SU-DHL-6 (cell line): ENCODE data around the gene RAB11FIP2.

ENCODE experiments used
- H2AFZ ChIP-seq: fragments of 200-600 bp; sonication (generic); 2 replicates; pipeline ENCODE4 v1.6.1; 2014; ENCODE audit warnings: low read depth, mild to moderate bottlenecking, moderate library complexity, mixed read lengths, antibody characterized with exemption, low read length; ENCODE audit not compliant: severe bottlenecking
- H3F3A ChIP-seq: fragments of 200-600 bp; shearing (Covaris generic); 2 replicates; pipeline ENCODE4 v1.6.0; 2016; ENCODE audit warnings: antibody characterized with exemption, mild to moderate bottlenecking; ENCODE audit not compliant: insufficient read depth
- H3K27ac ChIP-seq: fragments of 200-600 bp; sonication (generic); 2 replicates; pipeline ENCODE4 v1.5.1; 2016; ENCODE audit warnings: low read depth, mild to moderate bottlenecking, low read length, moderate library complexity, mixed read lengths
- H3K27me3 ChIP-seq: fragments of 200-600 bp; sonication (generic), shearing (Covaris generic); 2 replicates; pipeline ENCODE4 v1.6.0; 2014; ENCODE audit warnings: mild to moderate bottlenecking, low read length
- H3K36me3 ChIP-seq: fragments of 200-600 bp; sonication (generic); 2 replicates; pipeline ENCODE4 v1.6.1; 2014; ENCODE audit warnings: mild to moderate bottlenecking, low read length, mixed read lengths
- H3K4me2 ChIP-seq: fragments of 300-600, 200-600 bp; shearing (Covaris generic), sonication (generic); 2 replicates; pipeline ENCODE4 v1.6.0; 2014; ENCODE audit warnings: low read length, low read depth, mild to moderate bottlenecking; ENCODE audit not compliant: poor library complexity, severe bottlenecking
- H3K4me3 ChIP-seq: fragments of 200-600 bp; sonication (generic); 2 replicates; pipeline ENCODE4 v1.5.1; 2014; ENCODE audit warnings: antibody characterized with exemption, low read length, mild to moderate bottlenecking, mixed read lengths; ENCODE audit not compliant: insufficient read depth, poor library complexity, severe bottlenecking
- H3K79me2 ChIP-seq: fragments of 200-600 bp; sonication (generic); 2 replicates; pipeline ENCODE4 v1.6.1; 2014; ENCODE audit warnings: mild to moderate bottlenecking, low read length, moderate library complexity; ENCODE audit not compliant: insufficient read depth
- H3K9ac ChIP-seq: fragments of 200-600 bp; sonication (generic); 2 replicates; pipeline ENCODE4 v1.7.0; 2014; ENCODE audit warnings: mild to moderate bottlenecking, low read length
- H3K9me2 ChIP-seq: fragments of 200-600 bp; sonication (generic); replicated peaks from 2 replicates; pipeline ENCODE4 v1.6.1; 2014; ENCODE audit warnings: low read length; ENCODE audit not compliant: insufficient read depth
- H3K9me3 ChIP-seq: fragments of 200-600 bp; sonication (generic); 2 replicates; pipeline ENCODE4 v1.6.1; 2014; ENCODE audit warnings: low read length, mixed read lengths; ENCODE audit not compliant: insufficient read depth
- H4K20me1 ChIP-seq: fragments of 200-600 bp; sonication (generic); 2 replicates; pipeline ENCODE4 v1.6.1; 2014; ENCODE audit warnings: low read depth, mild to moderate bottlenecking, antibody characterized with exemption, low read length, moderate library complexity, mixed read lengths
- EZH2phosphoT487 ChIP-seq: fragments of 200-600 bp; sonication (generic), shearing (Covaris generic); conservative IDR thresholded peaks from 2 replicates; pipeline ENCODE4 v1.6.1; 2018; ENCODE audit warnings: mild to moderate bottlenecking, antibody characterized with exemption, low read length, moderate library complexity, mixed read lengths
- TF ChIP-seq, protein P1 (sequence below): fragments of 200-600 bp; sonication (generic); IDR thresholded peaks from one replicate; pipeline ENCODE4 v1.5.1; 2017; ENCODE audit warnings: antibody characterized with exemption, mild to moderate bottlenecking, low read length, moderate library complexity; ENCODE audit not compliant: insufficient read depth, poor library complexity, severe bottlenecking

Gene RAB11FIP2

GRCh38 chr10:118042336-118042735, 4.4 kb downstream of the RAB11FIP2 start:
- Histone ChIP-seq H3F3A (0 out of 2 replicates have a peak, but pooled peaks cover 3% of the 10 kb centered on the region), H3K27me3 (no peaks in the 10 kb centered on the region), H3K9me2 (no peaks in the 10 kb centered on the region), H3K27ac (no peak overlapping the region), H3K4me2 (peak overlapping the region; percentile 93), H4K20me1 (no peaks in the 10 kb centered on the region; the same call in none of the 2 replicates), H2AFZ (no peak overlapping the region), H3K36me3 (no peaks in the 10 kb centered on the region), H3K79me2 (peaks cover 39% of the 10 kb centered on the region), H3K4me3 (no peak overlapping the region), H3K9ac (no peak overlapping the region), H3K9me3 (no peaks in the 10 kb centered on the region)
- TF ChIP-seq EZH2phosphoT487: no peak
- TF ChIP-seq, protein P1, sequence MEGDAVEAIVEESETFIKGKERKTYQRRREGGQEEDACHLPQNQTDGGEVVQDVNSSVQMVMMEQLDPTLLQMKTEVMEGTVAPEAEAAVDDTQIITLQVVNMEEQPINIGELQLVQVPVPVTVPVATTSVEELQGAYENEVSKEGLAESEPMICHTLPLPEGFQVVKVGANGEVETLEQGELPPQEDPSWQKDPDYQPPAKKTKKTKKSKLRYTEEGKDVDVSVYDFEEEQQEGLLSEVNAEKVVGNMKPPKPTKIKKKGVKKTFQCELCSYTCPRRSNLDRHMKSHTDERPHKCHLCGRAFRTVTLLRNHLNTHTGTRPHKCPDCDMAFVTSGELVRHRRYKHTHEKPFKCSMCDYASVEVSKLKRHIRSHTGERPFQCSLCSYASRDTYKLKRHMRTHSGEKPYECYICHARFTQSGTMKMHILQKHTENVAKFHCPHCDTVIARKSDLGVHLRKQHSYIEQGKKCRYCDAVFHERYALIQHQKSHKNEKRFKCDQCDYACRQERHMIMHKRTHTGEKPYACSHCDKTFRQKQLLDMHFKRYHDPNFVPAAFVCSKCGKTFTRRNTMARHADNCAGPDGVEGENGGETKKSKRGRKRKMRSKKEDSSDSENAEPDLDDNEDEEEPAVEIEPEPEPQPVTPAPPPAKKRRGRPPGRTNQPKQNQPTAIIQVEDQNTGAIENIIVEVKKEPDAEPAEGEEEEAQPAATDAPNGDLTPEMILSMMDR: no peak

DNA sequence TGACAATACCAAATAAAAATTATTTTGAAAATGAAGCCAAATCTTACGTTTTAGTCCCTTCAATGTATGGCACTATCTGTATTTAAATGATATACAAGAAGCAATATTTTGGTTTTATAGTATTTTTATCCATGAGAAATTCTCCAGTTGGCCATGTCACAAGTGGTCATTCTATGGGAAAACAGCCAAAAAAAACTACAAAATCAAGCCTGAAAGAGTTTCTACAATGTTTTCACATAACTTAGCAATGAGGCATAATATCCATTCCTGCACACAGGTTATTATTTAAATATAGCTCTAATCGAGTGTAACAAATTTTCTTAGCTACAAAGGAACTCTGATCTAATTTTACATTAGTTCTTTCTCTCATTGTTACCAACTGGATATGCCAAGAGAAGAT, 5.4 kb downstream of the RAB11FIP2 start:
- H3K79me2 ChIP-seq: peaks cover 39% of the 10 kb centered on the region
- H3F3A ChIP-seq: 0 out of 2 replicates have a peak, but pooled peaks cover 3% of the 10 kb centered on the region
- H3K27me3 ChIP-seq: no peaks in the 10 kb centered on the region
- no peaks in the 10 kb centered on the region for H3K9me3 ChIP-seq
- TF ChIP-seq EZH2phosphoT487: no peak
- TF ChIP-seq, protein P1: no peak
- no peaks in the 10 kb centered on the region for H3K9me2 ChIP-seq
- no peak overlapping the region for H3K9ac ChIP-seq
- H4K20me1 ChIP-seq: no peaks in the 10 kb centered on the region; the same call in none of the 2 replicates
- H3K36me3 ChIP-seq: no peaks in the 10 kb centered on the region
- H2AFZ ChIP-seq: no peak overlapping the region
- no peak overlapping the region for H3K27ac ChIP-seq
- H3K4me3 ChIP-seq: no peak overlapping the region
- no peak overlapping the region for H3K4me2 ChIP-seq

GRCh38 chr10:118036281-118036875, 10.4 kb downstream of the RAB11FIP2 start:
- H3K27ac ChIP-seq: no peak overlapping the region
- no peaks in the 10 kb centered on the region for H4K20me1 ChIP-seq
- no peak overlapping the region for H3K4me3 ChIP-seq
- no peak overlapping the region for H2AFZ ChIP-seq
- no peaks in the 10 kb centered on the region for H3F3A ChIP-seq
- H3K9me3 ChIP-seq: no peaks in the 10 kb centered on the region
- peaks cover 6% of the 10 kb centered on the region; the same call in 1 of the 2 replicates for H3K79me2 ChIP-seq
- no peaks in the 10 kb centered on the region for H3K9me2 ChIP-seq
- no peak for TF ChIP-seq EZH2phosphoT487
- TF ChIP-seq, protein P1: no peak
- no peaks in the 10 kb centered on the region for H3K27me3 ChIP-seq
- no peaks in the 10 kb centered on the region for H3K36me3 ChIP-seq
- H3K9ac ChIP-seq: no peak overlapping the region
- H3K4me2 ChIP-seq: no peak overlapping the region
